HG03342 (cell line): ENCODE results near the gene ZC3HAV1.
"Not testable (repeated sequence)": the region's sequence is repeated elsewhere in the genome, so short reads cannot be mapped to it uniquely, and the experiment has no call there.

Experiments
- ATAC-seq: cut with Tn5 transposase; IDR thresholded peaks from one replicate; pipeline ENCODE4 v1.9.1; 2021; ENCODE audit warnings: mild to moderate bottlenecking, moderate library complexity; ENCODE audit not compliant: unreplicated experiment

ZC3HAV1 gene

DNA sequence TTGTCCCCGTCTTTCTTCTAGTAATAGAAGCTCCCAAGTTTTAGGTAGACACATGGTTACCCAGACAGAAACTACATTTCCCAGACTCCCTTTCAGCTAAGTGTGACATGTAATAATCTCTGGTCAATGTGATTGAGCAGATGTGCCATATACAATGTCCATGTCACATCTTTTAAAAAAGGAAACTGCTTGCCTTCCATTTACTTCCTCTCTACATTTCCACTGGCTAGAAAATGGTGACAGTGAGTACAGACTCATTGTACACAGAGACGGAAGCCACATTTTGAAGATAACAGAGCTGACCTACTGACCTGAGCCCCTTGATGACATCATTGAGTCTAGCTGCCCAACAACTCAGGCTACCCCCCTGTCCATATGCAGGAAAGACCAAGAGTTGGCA lies 21.3 kb downstream of the ZC3HAV1 start:
- ATAC-seq, result no peak

DNA sequence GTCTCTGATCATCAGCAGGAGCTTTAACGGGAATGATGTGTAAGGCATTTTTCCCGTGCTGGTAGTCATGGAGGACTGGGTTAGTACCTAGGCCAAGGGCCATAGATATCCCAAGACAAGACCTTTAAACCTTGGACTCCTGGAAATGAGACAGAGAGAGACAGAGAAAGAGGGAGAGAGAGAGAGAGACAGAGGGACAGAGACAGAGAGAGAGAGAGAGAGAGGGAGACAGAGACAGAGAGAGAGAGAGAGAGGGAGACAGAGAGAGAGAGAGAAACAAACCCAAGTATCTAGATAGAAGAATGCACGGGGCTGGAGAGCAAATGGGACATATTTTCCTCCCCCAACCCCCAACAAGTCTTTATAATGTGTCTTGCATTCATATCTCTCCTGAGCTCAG lies 22.3 kb downstream of the ZC3HAV1 start:
- ATAC-seq, result no peak

DNA sequence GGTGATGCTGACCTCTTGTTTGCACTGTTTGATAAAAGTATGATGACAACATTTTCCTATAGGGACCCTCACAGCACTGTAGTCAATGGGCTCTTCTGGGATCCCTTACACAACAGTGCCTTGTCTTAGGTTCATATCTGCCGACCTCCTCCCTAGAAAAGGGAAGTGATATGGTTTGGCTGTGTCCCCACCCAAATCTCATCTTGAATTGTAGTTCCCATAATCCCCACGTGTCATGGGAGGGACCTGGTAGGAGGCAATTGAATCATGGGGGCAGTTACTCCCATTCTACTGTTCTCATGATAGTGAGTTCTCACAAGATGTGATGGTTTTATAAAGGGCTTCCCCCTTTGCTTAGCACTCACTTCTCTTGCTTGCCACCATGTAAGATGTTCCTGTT lies 23.1 kb downstream of the ZC3HAV1 start:
- no peak for ATAC-seq

DNA sequence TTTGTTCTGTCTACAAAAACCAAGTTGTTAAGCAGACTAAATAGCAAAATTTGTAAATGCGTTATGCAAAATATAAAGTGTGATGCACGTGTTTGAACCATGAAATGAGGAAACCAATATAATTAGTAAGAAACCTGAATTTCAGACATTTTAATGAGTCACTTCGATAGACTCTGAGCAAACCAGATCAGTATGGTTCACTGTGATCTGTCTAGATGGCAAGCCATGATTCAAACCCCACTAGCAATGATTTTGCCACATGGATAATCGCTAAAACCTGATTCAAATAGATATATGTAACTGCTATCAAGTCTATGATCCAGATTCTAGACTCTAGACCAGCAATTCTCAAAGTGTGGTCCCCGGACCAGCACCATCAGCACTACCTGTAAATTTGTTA lies 24.8 kb downstream of the ZC3HAV1 start:
- ATAC-seq, result no peak

DNA sequence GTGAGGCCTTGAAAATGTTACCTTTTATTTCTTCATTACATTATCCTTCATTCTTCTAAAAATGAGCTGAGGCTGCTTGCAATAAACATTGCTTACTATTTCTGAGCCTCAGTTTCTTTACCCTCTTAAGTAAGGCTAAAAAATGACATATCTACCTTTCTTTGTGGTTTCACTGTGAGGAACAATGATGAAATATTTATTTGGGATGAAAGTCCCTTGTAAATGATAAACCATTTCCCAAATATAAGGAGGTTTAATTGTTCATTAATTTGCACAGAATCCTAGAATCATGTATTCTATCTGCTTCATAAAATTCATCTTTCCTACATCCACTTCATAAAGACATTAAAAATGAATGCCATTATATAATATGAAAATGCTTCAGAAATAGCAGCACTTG lies 27.9 kb downstream of the ZC3HAV1 start:
- ATAC-seq, result no peak

DNA sequence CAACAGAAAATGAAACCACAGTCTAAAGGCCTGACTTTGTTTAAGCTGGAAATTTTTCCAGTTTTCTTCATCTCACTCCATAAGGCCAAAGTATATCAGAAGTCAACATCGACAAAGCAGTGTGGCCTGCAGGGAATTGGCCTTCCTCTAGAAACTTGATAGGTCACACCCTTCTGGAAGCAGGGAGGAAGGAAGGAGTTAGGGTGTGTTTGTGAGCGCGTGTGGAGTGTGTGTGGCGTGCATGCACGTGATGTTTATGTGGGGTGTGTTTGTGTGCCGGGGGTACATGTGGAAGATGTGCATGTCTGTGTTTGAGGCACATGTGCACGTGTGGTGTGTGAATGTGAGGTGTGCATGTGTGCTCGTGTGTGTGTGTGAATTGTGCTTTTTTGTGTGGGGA lies 28.6 kb downstream of the ZC3HAV1 start:
- no peak for ATAC-seq

DNA sequence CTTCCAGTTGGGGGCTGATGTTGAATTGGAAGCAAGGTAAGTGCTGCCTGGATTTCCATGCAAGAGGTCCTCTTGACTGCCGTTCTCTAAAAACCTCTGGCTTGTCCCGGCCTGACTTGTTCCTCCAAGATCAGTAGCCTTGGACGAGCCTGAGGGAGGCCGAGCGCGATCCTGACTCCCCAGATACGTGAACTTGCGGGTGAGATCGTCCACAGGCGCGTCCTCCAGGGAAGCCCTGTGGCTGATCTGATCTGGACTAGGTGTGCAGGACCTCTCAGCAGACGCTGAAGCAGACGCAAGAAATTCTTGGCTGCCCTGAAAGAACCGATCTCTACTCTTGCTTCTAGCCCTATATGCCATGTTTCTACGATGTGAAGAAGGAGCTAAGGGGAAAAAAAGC lies 29.7 kb downstream of the ZC3HAV1 start:
- no peak for ATAC-seq

DNA sequence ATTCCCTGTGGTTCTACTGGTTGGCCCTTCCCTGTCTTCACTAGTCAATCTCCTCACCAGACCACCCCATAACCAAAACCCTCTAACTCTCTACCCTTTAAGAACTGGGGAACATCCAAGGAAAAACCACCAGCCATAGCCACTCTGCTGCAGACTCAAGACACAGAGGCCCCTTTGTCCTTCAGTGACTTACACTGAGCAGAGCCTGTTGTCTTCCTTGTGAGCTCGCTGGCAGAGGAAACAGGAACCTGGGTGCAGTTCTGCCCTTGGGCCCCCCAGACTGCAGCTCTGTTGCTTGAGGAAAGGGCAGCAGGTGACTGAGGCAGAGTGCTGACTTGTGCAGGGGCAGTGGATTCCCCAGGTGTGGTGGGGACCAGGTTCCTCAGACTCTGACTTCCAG lies 30.6 kb downstream of the ZC3HAV1 start:
- ATAC-seq, result no peak

DNA sequence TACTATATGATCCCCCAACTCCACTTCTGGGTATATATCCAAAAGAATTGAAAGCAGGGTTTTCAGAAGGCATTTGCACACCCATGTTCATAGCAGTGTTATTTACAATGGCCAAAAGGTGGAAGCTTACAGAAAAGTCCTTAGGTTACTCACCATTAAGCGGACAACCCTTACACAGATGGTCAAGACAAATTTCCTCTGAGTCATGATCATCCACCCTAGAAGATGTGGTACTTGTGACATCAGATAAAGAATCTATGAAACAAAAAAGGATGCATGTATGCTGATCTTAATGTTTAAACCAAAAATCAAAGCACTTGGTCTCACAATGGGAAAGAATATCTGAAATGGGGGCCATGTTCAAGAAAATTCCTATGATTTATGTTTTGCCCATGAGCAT lies 31.1 kb downstream of the ZC3HAV1 start:
- no peak for ATAC-seq

DNA sequence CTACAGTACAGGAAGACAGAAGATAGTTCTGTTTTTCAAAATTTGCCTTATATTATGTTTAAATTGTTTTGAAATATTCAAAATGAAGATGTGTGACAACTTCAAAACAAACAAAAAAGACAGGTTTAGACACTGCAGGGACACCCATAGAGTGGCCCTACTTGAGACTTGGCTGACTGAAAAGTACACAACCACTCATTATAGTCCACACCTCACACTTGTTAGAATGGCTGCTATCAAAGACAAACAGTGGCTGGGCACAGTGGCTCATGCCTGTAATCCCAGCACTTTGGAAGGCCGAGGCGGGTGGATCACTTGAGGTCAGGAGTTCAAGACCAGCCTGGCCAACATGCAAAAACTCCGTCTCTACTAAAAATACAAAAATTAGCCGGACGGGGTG lies 31.8 kb downstream of the ZC3HAV1 start:
- ATAC-seq, result not testable (repeated sequence)

DNA sequence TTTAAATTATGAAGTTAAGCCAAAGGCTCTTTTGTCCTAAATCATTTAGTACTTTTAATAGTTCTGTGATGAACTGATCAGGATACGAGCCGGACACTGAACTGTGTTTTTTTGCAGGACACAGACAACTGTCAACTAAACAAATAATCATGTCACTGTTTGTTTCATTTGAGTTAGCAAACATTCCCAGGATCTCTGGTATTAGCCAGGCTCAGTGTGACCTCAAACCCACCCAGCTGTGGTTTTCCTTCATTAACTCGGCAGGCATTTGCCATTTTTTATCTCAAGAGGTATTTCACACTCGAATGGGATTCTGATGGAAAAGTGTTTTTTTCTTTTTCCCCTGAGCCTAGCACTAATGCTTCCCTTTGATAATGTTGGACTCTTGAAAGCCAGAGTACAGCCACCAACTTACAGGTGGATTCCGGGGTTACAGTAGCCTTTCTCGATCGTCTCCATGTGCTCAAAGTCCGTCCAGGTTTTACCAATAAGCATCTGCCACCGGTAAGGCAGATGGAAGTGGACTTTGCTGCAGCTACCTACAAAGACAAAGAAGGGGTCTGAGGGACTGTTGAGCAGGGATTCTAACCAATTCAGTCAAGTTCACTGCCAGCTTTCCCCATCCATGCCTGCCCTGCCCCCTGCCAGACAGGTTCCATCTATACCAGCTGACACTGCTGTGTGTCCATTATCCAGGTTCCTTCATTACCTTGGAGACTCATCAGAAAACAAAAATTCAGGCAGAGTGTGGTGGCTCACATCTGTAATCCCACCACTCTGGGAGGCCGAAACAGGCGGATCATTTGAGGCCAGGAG lies 33.4 kb downstream of the ZC3HAV1 start:
- ATAC-seq, result no peak

DNA sequence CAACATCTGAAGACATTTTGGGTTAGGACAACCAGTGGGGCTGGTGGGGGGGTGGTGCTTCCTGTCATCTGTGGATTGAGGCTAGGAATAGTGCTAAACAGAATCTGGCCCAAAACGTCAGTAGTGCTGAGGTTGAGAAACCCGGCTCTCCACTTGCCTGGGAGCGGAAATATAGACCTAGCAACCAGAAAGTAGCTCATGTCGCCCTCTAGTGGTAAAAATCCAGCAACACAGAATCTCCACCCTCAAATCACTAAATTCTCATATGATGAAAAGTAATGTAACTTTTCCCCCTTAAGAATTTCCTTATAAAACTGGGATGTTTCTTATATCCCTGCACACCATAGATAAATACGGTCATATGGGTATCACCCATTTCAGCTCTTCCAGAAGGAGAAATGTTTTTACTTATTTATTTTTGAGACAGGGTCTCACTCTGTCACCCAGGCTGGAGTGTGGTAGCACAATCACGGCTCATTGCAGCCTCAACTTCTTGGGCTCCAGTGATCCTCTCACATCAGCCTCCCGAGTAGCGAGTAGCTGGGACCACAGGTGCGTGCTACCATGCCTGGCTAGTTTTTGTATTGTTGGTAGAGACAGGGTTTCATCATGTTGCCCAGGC lies 34.4 kb downstream of the ZC3HAV1 start:
- peak; percentile 82 for ATAC-seq

DNA sequence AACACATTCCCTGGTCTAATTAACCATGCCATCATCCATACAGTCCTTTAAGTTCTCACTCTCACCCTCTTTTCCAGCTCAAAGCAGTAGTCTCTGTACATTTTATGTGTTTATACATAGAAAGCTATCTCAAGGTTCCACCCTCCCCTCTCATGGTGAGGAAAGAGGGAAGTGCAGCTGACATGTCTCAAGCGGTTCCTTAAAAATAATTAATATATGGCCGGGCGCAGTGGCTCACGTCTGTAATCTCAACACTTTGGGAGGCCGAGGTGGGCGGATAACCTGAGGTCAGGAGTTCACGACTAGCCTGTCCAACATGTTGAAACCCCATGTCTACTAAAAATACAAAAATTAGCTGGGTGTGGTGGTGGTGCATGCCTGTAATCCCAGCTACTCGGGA lies 36.7 kb downstream of the ZC3HAV1 start:
- ATAC-seq, result no peak

DNA sequence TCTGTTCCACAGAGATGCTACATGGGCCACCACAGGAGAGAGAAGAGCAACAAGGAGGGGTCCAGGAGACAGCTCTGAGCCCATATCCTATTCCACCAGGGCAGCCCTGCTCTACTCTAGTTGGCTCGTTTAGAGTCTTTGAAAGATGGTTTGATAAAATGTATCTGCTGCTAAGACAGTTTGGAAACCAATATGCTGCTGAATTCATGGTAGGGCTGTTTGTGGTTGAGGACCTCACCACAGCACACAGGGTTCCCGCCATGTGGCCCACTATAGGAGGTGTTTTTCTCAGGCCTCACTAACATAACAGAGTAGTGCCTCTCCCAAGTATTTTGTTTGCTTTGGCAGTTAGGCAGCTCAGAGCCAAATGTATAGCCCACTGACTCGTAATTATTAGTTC lies 37.8 kb downstream of the ZC3HAV1 start:
- no peak for ATAC-seq

DNA sequence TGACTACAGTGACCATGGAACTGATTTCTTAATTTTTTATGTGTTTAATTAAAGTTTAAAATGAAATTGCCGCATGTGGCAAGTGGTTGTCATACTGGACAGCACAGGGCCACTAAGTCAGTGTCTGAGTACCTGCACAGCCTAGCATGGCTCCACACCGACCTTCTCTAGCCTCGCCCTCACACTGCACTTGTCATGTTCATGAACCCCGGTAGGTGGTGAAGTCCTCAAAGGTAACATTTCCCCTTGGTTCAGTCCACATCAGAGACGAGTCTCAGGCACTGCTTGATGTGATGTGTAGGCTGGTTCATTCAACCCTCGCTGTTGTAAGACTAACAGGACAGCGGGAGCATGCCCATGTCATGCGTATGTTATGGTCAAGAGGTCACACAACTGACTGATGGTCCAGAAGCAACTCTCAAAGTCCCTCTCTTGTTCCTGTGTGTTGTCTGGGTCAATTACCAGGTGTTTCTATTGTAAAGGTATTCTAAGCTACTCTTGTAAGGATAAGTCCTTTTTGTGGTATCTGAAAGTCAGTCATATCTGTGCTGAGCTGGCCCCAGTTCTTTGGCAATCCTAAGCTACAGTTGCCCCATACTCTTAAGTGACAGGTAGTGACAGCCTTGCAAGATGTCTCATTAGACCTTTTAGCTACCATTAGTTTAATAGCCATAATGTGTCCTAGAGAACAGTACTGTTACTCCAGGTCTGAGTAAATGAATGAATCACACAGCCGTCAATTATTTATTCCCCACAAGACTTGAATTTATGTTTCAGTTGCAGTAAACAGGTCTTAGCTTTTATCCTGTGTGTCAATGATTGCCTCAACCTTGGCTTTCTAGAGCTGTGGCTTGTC lies 40.7 kb downstream of the ZC3HAV1 start:
- ATAC-seq, result no peak

DNA sequence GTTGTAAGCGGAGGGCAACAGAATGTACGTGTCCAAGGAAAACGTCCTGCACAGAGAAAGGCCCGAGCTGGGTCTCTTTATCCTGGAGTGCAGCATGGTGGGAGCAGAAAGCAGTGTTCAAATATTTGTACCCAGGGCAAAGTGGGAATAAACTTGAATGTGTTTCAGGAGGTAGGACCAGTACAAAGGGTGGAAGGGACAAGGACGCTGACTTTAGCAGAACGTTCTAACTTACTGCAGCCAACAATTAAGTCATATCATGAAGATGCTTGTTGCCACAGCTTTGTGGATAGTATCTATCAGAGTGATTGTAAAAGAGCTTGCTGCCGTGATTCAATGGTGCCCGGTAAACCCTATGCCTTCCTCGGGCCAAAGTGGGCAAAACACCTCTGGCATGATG lies 43.2 kb downstream of the ZC3HAV1 start:
- ATAC-seq, result no peak

DNA sequence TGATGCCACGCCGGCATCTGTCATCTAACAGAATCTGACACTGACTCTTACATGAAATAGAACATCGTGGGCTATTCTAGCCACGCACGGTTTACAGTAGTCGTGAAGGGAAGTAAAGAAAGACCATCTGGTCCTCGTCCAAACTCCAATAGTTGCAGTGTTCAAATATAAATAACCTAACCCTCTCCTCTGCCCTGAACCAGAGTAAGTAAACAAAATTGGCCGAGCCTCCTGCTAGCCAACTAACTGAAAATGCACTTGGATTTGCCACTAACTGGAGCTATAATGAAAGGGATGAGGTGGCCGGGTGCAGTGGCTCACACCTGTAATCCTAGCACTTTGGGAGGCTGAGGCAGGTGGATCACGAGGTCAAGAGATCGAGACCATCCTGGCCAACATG lies 44.2 kb downstream of the ZC3HAV1 start:
- ATAC-seq, result no peak

DNA sequence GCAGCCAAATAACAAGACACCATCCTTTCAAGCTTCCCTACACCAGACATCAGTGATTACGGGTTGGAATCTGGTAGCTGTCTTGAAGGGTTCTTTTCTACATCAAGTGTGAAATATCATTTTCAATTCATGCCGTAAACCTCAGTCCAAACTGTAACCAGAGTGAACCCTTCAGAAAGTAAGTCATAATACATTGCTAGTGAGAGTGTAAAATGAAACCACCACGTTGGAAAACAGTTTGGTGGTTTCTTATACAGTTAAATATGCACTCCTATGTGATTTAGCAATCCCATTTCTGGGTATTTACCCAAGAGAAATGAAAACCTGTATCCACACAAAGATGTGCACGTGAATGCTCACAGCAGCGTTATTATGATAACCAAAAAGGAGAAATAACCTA lies 48.1 kb downstream of the ZC3HAV1 start:
- ATAC-seq, result no peak

DNA sequence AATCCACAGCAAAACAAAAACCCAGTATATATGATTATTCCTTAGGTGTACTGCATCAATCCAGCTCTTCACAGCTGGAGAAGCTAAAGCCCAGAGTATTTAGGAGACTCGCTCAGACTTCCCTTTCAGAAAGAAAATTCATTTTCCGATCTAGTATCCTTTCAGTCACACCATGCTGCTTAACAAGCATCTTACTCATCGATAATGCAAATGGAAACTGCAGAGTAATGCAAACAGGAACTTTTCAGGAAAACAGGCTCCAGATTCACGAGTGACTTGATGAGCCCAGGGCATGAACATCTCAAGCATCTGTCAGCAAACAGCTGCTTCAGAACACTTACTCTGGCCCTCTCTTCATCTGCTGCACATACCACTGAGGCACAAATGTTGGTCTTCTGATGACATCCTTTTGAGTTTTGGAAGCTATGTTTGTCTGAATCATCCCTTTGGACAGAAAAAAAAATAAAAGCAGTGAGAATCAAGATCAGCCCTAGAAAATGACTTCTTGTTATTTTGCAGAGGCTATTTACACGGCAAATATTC lies 48.8 kb downstream of the ZC3HAV1 start:
- no peak for ATAC-seq

DNA sequence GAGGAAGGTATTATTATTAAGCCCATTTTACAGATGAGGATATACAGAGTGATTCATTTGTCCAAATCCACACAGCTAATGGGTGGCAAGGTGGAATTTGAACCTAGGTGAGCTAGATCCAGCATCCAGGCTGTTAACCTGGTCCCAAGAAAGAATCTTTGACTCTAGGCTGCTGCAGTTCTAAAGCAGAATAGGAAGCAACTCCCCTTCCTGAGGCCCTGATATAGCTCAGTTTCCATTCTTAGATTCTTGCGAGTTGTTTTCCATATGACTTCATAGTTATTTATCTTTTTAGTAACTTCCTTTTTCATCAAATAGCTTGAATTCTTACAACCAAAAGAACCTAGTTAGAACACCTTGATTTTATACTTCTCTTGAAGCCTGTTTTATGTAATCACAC lies 49.6 kb downstream of the ZC3HAV1 start:
- no peak for ATAC-seq

DNA sequence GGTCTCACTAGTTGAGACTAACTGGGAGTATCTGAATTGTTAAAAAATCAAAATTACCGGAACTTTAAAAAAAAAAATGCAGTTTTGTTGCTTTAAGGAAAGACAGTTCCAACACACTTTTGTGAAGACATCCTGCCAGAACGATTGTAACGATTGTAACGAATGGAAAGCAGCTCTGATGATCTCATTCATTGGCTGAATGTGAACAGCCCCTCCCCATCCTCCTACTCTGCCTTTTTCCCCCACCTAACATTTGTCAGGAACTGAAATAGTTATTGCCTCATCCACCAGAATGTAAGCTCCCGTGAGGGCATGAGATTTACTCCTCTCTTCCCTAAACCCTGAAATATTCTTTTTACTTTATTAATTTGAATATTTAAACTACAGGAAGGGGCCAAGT lies 50.6 kb downstream of the ZC3HAV1 start:
- ATAC-seq, result no peak

DNA sequence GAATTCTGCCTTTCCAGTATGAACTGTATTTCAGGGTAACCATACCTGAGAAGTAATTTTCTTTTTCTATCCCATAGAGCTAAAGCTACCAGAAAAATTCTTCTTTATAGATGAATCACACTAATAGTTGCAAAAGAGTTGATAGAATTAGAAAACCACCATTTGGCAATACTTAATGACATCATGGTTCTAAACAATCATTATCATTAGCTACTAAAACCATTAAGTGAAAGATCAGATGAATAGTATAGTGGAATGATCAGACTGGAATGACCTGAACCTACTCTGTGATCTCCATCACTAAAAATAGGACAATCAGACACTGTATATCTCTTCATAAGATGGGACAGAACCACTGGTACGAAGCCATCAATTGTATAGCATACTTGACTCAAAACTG lies 53.8 kb downstream of the ZC3HAV1 start:
- no peak for ATAC-seq
